Right lobe of liver (tissue), 6 donors: ENCODE data around the gene CCDC190. TPM values are rescaled to one million over a fixed set of nuclear protein-coding genes. Genes with fewer than 3 reads are reported as not detected.

Source experiments
- ATAC-seq, 4 donors: fragments of 200-7000 bp; cut with Tn5 transposase; one replicate each; pipeline ENCODE4 v1.9.1; 2020; ENCODE audit warnings: mild to moderate bottlenecking in 4 of 4, moderate library complexity in 4 of 4
- DNase-seq, 3 donors: peaks; one replicate each; pipeline ENCODE4 v3.0.0-alpha.2; 2020
- H3K27ac ChIP-seq, 3 donors: fragments of 200-600 bp; one replicate each; pipeline ENCODE4 v1.8.0; 2022
- H3K27me3 ChIP-seq, 2 donors: fragments of 200-600 bp; one replicate each; pipeline ENCODE4 v1.8.0; 2022
- H3K36me3 ChIP-seq, 4 donors: fragments of 200-600 bp; sonication (generic) in 1 of 4; one replicate each; pipeline versions ENCODE4 v1.5.1 to v1.8.0; 2017 to 2022; ENCODE audit warnings: control low read depth in 1 of 4
- H3K4me1 ChIP-seq, 4 donors: fragments of 200-600 bp; sonication (generic) in 1 of 4; one replicate each; pipeline versions ENCODE4 v1.5.1 to v1.8.0; 2017 to 2022; ENCODE audit warnings: control low read depth in 1 of 4
- H3K4me3 ChIP-seq, 3 donors: fragments of 200-600 bp; one replicate each; pipeline ENCODE4 v1.8.0; 2022
- H3K9me3 ChIP-seq, 4 donors: fragments of 200-600 bp; sonication (generic) in 1 of 4; one replicate each; pipeline versions ENCODE4 v1.5.1 to v1.8.0; 2017 to 2022; ENCODE audit warnings: control low read depth in 1 of 4
- POLR2A ChIP-seq: fragments of 450-650 bp; IDR thresholded peaks from one replicate; pipeline ENCODE4 v1.6.1; 2017; ENCODE audit warnings: antibody characterized with exemption, mild to moderate bottlenecking
- WGBS: methylation state at CpG from one replicate; pipeline ENCODE4 v1.1.6; 2018; ENCODE audit warnings: low coverage, low lambda C conversion rate; ENCODE audit not compliant: insufficient coverage; ENCODE audit errors: missing lambda C conversion rate; 5-methylcytosine and 5-hydroxymethylcytosine counted together
- intact Hi-C, 2 donors: fragments of 100-400 bp; cut with DNase I; formaldehyde crosslinking; loops; one replicate each; pipeline versions ENCODE4 v1.11.2 to v1.14.1; 2022
- total RNA-seq, 6 experiments: library from RNA; depleted of rRNA in 2 of 6; stranded (reverse); fragments of >200 nt in 2 of 6; fragmentation: NEBNext Ultra II Directional in 3 of 6; extraction: Animal tissue kit (Norgen Biotek cat#: 25700) in 3 of 6; gene quantifications; one replicate each; pipeline versions ENCODE4 v1.1.0 to v1.2.4, GENCODE V29; 2016 to 2023
- TF ChIP-seq, protein P1 (sequence below), 4 donors: fragments of 200-600 bp in 3 of 4; fragments of 450-650 bp in 1 of 4; IDR thresholded peaks; one replicate each; pipeline versions ENCODE4 v1.5.1 to v1.8.0; 2016 to 2022; ENCODE audit warnings: antibody characterized with exemption in 4 of 4, mild to moderate bottlenecking in 2 of 4
- donor health status: DM: no; HTN: yes; CAD: no.
- donor health status: DM: no; HTN: no; CAD: no.
- donor health status: DM: no; HTN: no; CAD: no.
- donor health status: DM: no; HTN: yes; CAD: no.
- donor health status: DM: no; HTN: yes; CAD: no.

Gene CCDC190
- total RNA-seq, 6 experiments from 2014 or later: not detected

DNA sequence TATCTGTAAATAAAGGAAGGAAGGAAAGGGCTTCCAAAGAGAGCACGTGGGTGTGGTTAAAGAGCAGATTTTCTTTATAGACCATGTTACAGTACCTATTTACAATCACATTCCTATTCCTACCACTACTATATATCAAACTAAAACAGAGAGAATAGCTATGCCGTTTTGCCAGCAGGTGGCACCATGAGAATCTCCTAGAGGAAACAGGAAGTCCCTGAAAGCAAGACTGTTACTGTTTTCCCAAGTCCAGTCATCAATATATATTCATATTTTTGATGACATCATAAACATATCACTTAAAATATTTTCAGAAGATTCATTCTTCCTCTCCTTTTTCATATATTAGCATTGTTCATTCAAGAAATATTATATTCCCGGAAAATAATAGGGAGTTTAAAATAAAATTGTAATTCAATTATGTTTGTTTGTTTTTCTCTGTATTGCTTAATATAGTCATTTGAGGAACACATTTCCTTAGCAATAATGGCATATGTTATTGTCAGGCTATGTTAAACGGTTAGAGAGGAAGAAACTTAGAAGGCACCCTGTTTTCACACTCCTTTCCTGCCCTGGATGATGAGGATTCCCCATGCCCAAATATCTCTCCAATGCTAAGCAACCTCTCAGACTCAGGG is 6.6 kb downstream of the CCDC190 start:
- intact Hi-C loops: loop anchor here (5.0 to 10.0 kb wide), 2 partner anchors 320 to 463 kb away; no protein-coding TSS in a partner anchor
- Histone ChIP-seq H3K4me3 (no peak overlapping the region), H3K9me3 (no peaks in the 10 kb centered on the region), H3K4me1 (no peaks in the 10 kb centered on the region), H3K27ac (no peak overlapping the region), H3K36me3 (no peaks in the 10 kb centered on the region), H3K27me3 (no peaks in the 10 kb centered on the region)
- TF ChIP-seq, protein P1, sequence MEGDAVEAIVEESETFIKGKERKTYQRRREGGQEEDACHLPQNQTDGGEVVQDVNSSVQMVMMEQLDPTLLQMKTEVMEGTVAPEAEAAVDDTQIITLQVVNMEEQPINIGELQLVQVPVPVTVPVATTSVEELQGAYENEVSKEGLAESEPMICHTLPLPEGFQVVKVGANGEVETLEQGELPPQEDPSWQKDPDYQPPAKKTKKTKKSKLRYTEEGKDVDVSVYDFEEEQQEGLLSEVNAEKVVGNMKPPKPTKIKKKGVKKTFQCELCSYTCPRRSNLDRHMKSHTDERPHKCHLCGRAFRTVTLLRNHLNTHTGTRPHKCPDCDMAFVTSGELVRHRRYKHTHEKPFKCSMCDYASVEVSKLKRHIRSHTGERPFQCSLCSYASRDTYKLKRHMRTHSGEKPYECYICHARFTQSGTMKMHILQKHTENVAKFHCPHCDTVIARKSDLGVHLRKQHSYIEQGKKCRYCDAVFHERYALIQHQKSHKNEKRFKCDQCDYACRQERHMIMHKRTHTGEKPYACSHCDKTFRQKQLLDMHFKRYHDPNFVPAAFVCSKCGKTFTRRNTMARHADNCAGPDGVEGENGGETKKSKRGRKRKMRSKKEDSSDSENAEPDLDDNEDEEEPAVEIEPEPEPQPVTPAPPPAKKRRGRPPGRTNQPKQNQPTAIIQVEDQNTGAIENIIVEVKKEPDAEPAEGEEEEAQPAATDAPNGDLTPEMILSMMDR (IDR thresholded peaks at IDR 0.05): peak; percentile 65 to 85 (median 84)
- no peak for TF ChIP-seq POLR2A
- DNase-seq: peak in 2 of 3 donors; percentile 55 to 57
- ATAC-seq: peak; percentile 80 to 88 (median 84)
- 23% methylated on average over 4 of the region's 4 CpGs for WGBS

DNA sequence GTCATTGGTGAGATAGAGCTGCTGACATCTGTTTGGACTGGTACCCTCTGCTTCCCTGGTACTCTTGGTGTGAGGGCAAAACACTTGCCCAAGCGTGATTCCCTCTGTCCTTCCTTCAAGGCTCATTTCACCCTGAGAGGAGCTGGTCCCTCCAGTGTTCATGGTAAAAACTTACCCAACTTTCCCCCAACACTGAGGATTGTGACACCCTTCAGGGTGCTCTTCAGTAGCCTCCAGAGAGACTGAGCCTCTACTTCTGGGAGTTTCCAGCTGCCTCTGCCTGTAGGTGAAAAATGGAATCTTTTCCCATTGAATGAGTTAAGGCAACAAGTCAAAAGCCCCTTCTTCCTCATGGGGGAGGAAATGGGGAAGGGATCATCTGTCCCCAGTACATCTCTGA is 9.6 kb downstream of the CCDC190 start:
- 29% methylated on average over 1 of the region's 1 CpG for WGBS
- Histone ChIP-seq H3K27me3 (no peaks in the 10 kb centered on the region), H3K4me3 (no peak overlapping the region), H3K27ac (no peak overlapping the region), H3K36me3 (no peaks in the 10 kb centered on the region), H3K4me1 (no peaks in the 10 kb centered on the region), H3K9me3 (no peaks in the 10 kb centered on the region)
- ATAC-seq (no peak), DNase-seq (no peak)
- no peak for TF ChIP-seq POLR2A
- TF ChIP-seq, protein P1 (IDR thresholded peaks at IDR 0.05): no peak
- intact Hi-C loops: loop anchor here (5.0 to 10.0 kb wide), 2 partner anchors 323 to 466 kb away; no protein-coding TSS in a partner anchor

GRCh38 chr1:162849711-162850110 is 11.3 kb downstream of the CCDC190 start:
- no peak overlapping the region for H3K4me3 ChIP-seq
- TF ChIP-seq, protein P1 (IDR thresholded peaks at IDR 0.05): no peak
- no peak for TF ChIP-seq POLR2A
- 62% methylated on average over 2 of the region's 2 CpGs for WGBS
- DNase-seq (no peak), ATAC-seq (no peak)
- H3K4me1 ChIP-seq: no peaks in the 10 kb centered on the region
- no peak overlapping the region for H3K27ac ChIP-seq
- no peaks in the 10 kb centered on the region for H3K27me3 ChIP-seq
- H3K9me3 ChIP-seq: no peaks in the 10 kb centered on the region
- intact Hi-C loops: loop anchor here (5.0 to 10.0 kb wide), 2 partner anchors 325 to 468 kb away; no protein-coding TSS in a partner anchor
- H3K36me3 ChIP-seq: no peaks in the 10 kb centered on the region

GRCh38 chr1:162847839-162848453 is 13.0 kb downstream of the CCDC190 start:
- ATAC-seq (peak; percentile 72 to 81 (median 80)), DNase-seq (peak; percentile 74 to 80 (median 80))
- H3K27me3 ChIP-seq: no peaks in the 10 kb centered on the region
- intact Hi-C loops: no loop called here
- no peaks in the 10 kb centered on the region for H3K36me3 ChIP-seq
- H3K4me3 ChIP-seq: no peak overlapping the region
- H3K9me3 ChIP-seq: no peaks in the 10 kb centered on the region
- no peaks in the 10 kb centered on the region for H3K4me1 ChIP-seq
- whole genome bisulfite sequencing: 2% methylated on average over 3 of the region's 3 CpGs
- no peak for TF ChIP-seq POLR2A
- TF ChIP-seq, protein P1 (IDR thresholded peaks at IDR 0.05): peak; percentile 79 to 96 (median 90)
- H3K27ac ChIP-seq: no peak overlapping the region
